ENCODE results near the gene KREMEN1. TPM values are rescaled to one million over a fixed set of nuclear protein-coding genes. Genes with fewer than 3 reads are reported as not detected.

Gene KREMEN1
- total and polyA plus RNA-seq, 9 of the 15 experiments (the other 6 are each of a cell fraction or from before 2014, with no cell fraction given) = 0.69 to 11.5 (median 4.3) TPM

DNA sequence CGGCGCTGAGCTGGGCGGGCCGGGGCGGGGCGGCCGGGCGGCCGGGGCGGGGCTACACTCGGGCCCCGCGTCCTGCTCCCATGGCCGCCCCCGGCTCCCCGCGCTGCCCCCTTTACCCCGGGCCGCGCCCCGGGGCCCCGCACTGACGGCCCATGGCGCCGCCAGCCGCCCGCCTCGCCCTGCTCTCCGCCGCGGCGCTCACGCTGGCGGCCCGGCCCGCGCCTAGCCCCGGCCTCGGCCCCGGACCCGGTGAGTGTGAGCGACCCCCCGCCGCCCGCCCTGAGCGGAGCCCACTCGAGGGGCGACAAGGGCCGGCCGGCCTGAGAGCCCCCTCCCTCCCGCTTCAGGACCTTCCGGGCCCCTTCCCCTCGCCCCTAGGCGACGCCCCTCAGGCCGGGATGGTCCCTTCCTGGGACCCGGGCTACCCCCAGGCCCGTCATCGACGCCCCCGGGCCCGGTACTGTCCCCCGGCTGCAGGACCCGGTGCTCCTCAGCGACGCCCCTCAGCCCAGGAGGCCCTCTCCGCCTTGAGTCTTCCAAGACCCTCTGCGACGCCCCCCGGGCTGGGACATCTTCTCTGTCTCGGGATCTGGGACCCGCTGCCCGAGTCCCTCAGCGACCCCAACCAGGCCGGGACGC lies at the start of gene KREMEN1 (continued):
- TF ChIP-seq CTCFL (IDR thresholded peaks at IDR 0.05; ENCODE audit: borderline replicate concordance, insufficient read depth, low read depth, low read length, poor library complexity, severe bottlenecking) (no peak), ZBTB7A (IDR thresholded peaks at IDR 0.05; ENCODE audit: borderline replicate concordance, control insufficient read depth, low read depth, low read length) (peak; percentile 45; the same call in 1 of the 2 replicates), TARDBP (IDR thresholded peaks at IDR 0.05) (no peak), MTA2 (IDR thresholded peaks at IDR 0.05; ENCODE audit: low read depth) (no peak), MEF2D (tag; conservative IDR thresholded peaks at IDR 0.05; ENCODE audit: low read depth) (no peak), CHCHD3 (CRISPR knock-in tag; IDR thresholded peaks at IDR 0.05) (no peak)
- TF ChIP-seq, protein P1, sequence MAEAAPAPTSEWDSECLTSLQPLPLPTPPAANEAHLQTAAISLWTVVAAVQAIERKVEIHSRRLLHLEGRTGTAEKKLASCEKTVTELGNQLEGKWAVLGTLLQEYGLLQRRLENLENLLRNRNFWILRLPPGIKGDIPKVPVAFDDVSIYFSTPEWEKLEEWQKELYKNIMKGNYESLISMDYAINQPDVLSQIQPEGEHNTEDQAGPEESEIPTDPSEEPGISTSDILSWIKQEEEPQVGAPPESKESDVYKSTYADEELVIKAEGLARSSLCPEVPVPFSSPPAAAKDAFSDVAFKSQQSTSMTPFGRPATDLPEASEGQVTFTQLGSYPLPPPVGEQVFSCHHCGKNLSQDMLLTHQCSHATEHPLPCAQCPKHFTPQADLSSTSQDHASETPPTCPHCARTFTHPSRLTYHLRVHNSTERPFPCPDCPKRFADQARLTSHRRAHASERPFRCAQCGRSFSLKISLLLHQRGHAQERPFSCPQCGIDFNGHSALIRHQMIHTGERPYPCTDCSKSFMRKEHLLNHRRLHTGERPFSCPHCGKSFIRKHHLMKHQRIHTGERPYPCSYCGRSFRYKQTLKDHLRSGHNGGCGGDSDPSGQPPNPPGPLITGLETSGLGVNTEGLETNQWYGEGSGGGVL (CRISPR knock-in tag; IDR thresholded peaks at IDR 0.05) = no peak
